SK-N-SH (cell line): ENCODE data around the gene NTRK2. TPM values are rescaled to one million over a fixed set of nuclear protein-coding genes. Genes with fewer than 3 reads are reported as not detected.

Experiments used
- CTCF ChIA-PET: fragments of 300-600, 350-600 bp; formaldehyde crosslinking; extraction: SDS; loops from one replicate; lab custom pipeline; 2021; lab: Yijun Ruan, JAX
- POLR2A ChIA-PET: fragments of 350-600 bp; sonication (Branson Sonifier 250); formaldehyde crosslinking; extraction: SDS; loops from one replicate; lab custom pipeline; 2020; ENCODE audit warnings: antibody characterized with exemption, inconsistent platforms; lab: Yijun Ruan, JAX
- DNase-seq: peaks from one replicate; pipeline ENCODE4 v3.0.0; 2012
- H2AFZ ChIP-seq: fragments of 200-600 bp; sonication (generic); 2 replicates; pipeline ENCODE4 v1.8.1; 2016; ENCODE audit warnings: antibody characterized with exemption, mild to moderate bottlenecking, low read depth
- H3F3A ChIP-seq: fragments of 200-600 bp; sonication (generic); replicated peaks from 2 replicates; pipeline ENCODE3; 2016; ENCODE audit warnings: antibody characterized with exemption, mild to moderate bottlenecking; ENCODE audit not compliant: insufficient read depth
- H3K27ac ChIP-seq, 2 experiments: fragments of 200-500 bp in 1 of 2; fragments of 200-600 bp in 1 of 2; sonication (Bioruptor generic) in 1 of 2; sonication (generic), shearing (Covaris generic) in 1 of 2; 2 replicates each; pipeline versions ENCODE4 v1.5.1 to v1.6.1; 2014 to 2016; ENCODE audit warnings: low read depth in 2 of 2, inconsistent platforms in 1 of 2, low read length in 1 of 2, mild to moderate bottlenecking in 1 of 2, mixed read lengths in 1 of 2
- H3K27me3 ChIP-seq: fragments of 200-600 bp; sonication (generic), shearing (Covaris generic); 2 replicates; pipeline ENCODE4 v1.6.1; 2016; ENCODE audit warnings: mixed run types; ENCODE audit not compliant: insufficient read depth
- H3K36me3 ChIP-seq, 2 experiments: fragments of 200-500 bp in 1 of 2; fragments of 200-600 bp in 1 of 2; sonication (Bioruptor generic) in 1 of 2; sonication (generic) in 1 of 2; replicated peaks in 1 of 2; 2 replicates each; pipeline versions ENCODE3 to v1.5.1; 2014 to 2016; ENCODE audit warnings: low read length in 1 of 2, mild to moderate bottlenecking in 1 of 2; ENCODE audit not compliant: insufficient read depth in 2 of 2, control insufficient read depth in 1 of 2
- H3K4me1 ChIP-seq, 2 experiments: fragments of 200-500 bp in 1 of 2; fragments of 200-600 bp in 1 of 2; sonication (Bioruptor generic) in 1 of 2; sonication (generic), shearing (Covaris generic) in 1 of 2; 2 replicates each; pipeline versions ENCODE4 v1.5.1 to v1.6.1; 2014 to 2016; ENCODE audit warnings: low read depth in 1 of 2, low read length in 1 of 2, mixed run types in 1 of 2; ENCODE audit not compliant: insufficient read depth in 2 of 2, control insufficient read depth in 1 of 2
- H3K4me2 ChIP-seq: fragments of 200-600 bp; sonication (generic), shearing (Covaris generic); 2 replicates; pipeline ENCODE4 v1.6.1; 2017; ENCODE audit warnings: mixed run types
- H3K4me3 ChIP-seq, 2 experiments: fragments of 200-500 bp in 1 of 2; fragments of 200-600 bp in 1 of 2; sonication (Bioruptor generic) in 1 of 2; sonication (generic), shearing (Covaris generic) in 1 of 2; 2 replicates each; pipeline versions ENCODE4 v1.5.1 to v1.8.1; 2014 to 2016; ENCODE audit warnings: low read depth in 2 of 2, inconsistent platforms in 1 of 2, low read length in 1 of 2, mild to moderate bottlenecking in 1 of 2, mixed read lengths in 1 of 2, moderate library complexity in 1 of 2
- H3K79me2 ChIP-seq: fragments of 200-600 bp; sonication (generic); 2 replicates; pipeline ENCODE4 v1.8.1; 2017; ENCODE audit warnings: mild to moderate bottlenecking; ENCODE audit not compliant: insufficient read depth
- H3K9ac ChIP-seq: fragments of 200-600 bp; sonication (generic); 2 replicates; pipeline ENCODE4 v1.6.1; 2017; ENCODE audit warnings: mixed run types
- H3K9me2 ChIP-seq: fragments of 200-600 bp; sonication (generic); 2 replicates; pipeline ENCODE4 v1.6.1; 2017; ENCODE audit warnings: mixed run types
- H3K9me3 ChIP-seq: fragments of 200-600 bp; sonication (generic); 2 replicates; pipeline ENCODE4 v1.6.1; 2017; ENCODE audit warnings: mixed run types, mild to moderate bottlenecking, moderate library complexity
- H4K20me1 ChIP-seq: fragments of 200-600 bp; sonication (generic); 2 replicates; pipeline ENCODE4 v1.6.1; 2017; ENCODE audit warnings: mild to moderate bottlenecking, mixed run types; ENCODE audit not compliant: insufficient read depth
- EP300 ChIP-seq, 2 experiments: IDR thresholded peaks; 2 replicates each; pipeline versions ENCODE4 v1.4.0 to v1.6.1; 2012; ENCODE audit warnings: borderline replicate concordance in 1 of 2, low read depth in 1 of 2, low read length in 1 of 2
- FOSL2 ChIP-seq: IDR thresholded peaks from 2 replicates; pipeline ENCODE4 v1.4.0; 2012; ENCODE audit warnings: low read depth, mild to moderate bottlenecking, moderate library complexity, borderline replicate concordance
- GABPA ChIP-seq: IDR thresholded peaks from 2 replicates; pipeline ENCODE4 v1.4.0; 2012; ENCODE audit warnings: low read depth, mild to moderate bottlenecking
- GATA2 ChIP-seq: sonication (generic); formaldehyde crosslinking; IDR thresholded peaks from 2 replicates; pipeline ENCODE4 v1.5.0; 2020; ENCODE audit warnings: mild to moderate bottlenecking, missing genetic modification reagents
- MEF2A ChIP-seq: IDR thresholded peaks from 2 replicates; pipeline ENCODE4 v1.4.0; 2012; ENCODE audit warnings: low read depth, borderline replicate concordance
- NRF1 ChIP-seq: IDR thresholded peaks from 2 replicates; pipeline ENCODE4 v1.6.1; 2012; ENCODE audit warnings: low read depth, mild to moderate bottlenecking, low read length
- POLR2AphosphoS5 ChIP-seq: IDR thresholded peaks from 2 replicates; pipeline ENCODE4 v1.6.1; 2012; ENCODE audit warnings: low read depth, low read length
- RCOR1 ChIP-seq: fragments of 150-350 bp; IDR thresholded peaks from 2 replicates; pipeline ENCODE4 v1.6.1; 2017; ENCODE audit warnings: antibody characterized with exemption, low read length
- RXRA ChIP-seq: IDR thresholded peaks from 2 replicates; pipeline ENCODE4 v1.4.0; 2012; ENCODE audit warnings: low read depth, mild to moderate bottlenecking, borderline replicate concordance
- TAF1 ChIP-seq: IDR thresholded peaks from 2 replicates; pipeline ENCODE4 v1.6.1; 2012; ENCODE audit warnings: low read depth, mild to moderate bottlenecking, low read length, moderate library complexity, borderline replicate concordance
- TCF12 ChIP-seq: IDR thresholded peaks from 2 replicates; pipeline ENCODE4 v1.4.0; 2012
- TEAD4 ChIP-seq: IDR thresholded peaks from 2 replicates; pipeline ENCODE4 v1.4.0; 2012; ENCODE audit warnings: mild to moderate bottlenecking, borderline replicate concordance; ENCODE audit not compliant: insufficient read depth
- WGBS: methylation state at CpG from one replicate; pipeline ENCODE4 v1.1.6; 2017; ENCODE audit warnings: low lambda C conversion rate; 5-methylcytosine and 5-hydroxymethylcytosine counted together
- polyA plus RNA-seq, 3 experiments: library from polyadenylated mRNA; depleted of rRNA; stranded (reverse); fragments of >200 nt; gene quantifications; 2 replicates each; pipeline ENCODE4 v1.2.3, GENCODE V29; 2012
- TF ChIP-seq, protein P1 (sequence below): IDR thresholded peaks from 2 replicates; pipeline ENCODE4 v1.4.0; 2012; ENCODE audit warnings: low read depth
- TF ChIP-seq, protein P2 (sequence below): IDR thresholded peaks from 2 replicates; pipeline ENCODE4 v1.4.0; 2012; ENCODE audit warnings: low read depth, borderline replicate concordance
- TF ChIP-seq, protein P3 (sequence below): IDR thresholded peaks from 2 replicates; pipeline ENCODE4 v1.6.1; 2012; ENCODE audit warnings: mild to moderate bottlenecking, low read depth, low read length, moderate library complexity
- TF ChIP-seq, protein P4 (sequence below): fragments of 150-350 bp; IDR thresholded peaks from 2 replicates; pipeline ENCODE4 v1.6.1; 2017; ENCODE audit warnings: antibody characterized with exemption, low read length, low read depth, borderline replicate concordance
- TF ChIP-seq, protein P5 (sequence below): fragments of 200-600 bp; sonication (generic); IDR thresholded peaks from 2 replicates; pipeline ENCODE4 v1.6.1; 2017; ENCODE audit warnings: antibody characterized with exemption, mild to moderate bottlenecking, moderate library complexity

Gene NTRK2
- polyA plus RNA-seq, 1 of the 3 experiments (the other 2 are of a cell fraction) = 0.05 TPM

DNA sequence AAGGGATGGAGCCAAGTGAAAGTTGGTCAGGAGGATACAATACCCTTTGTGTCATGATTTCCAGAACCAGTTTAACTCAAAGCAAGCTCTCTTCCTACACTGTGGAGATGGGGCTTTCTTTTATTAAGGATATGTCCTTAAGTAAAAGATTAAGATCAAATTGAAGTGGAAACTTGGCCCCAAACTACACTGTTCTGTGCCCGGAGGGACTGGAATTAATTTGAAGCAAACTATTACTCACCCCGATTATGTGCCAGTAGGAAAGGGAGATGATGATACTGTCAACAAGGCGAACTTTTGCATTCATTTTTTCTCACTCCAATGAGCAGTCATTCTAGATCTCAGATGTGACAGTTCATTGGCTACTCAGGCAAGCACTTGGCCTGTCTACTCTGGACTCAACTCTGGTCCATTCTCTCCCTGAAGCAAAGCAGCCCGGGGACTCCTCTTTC, 186.7 kb downstream of the NTRK2 start (continued):
- TF ChIP-seq, protein P1, sequence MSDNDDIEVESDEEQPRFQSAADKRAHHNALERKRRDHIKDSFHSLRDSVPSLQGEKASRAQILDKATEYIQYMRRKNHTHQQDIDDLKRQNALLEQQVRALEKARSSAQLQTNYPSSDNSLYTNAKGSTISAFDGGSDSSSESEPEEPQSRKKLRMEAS = no peak
- no peak for TF ChIP-seq RCOR1
- peak; percentile 18; the same call in 1 of the 2 replicates for TF ChIP-seq FOSL2
- TF ChIP-seq TCF12 = peak; percentile 82
- TF ChIP-seq TEAD4 = no peak
- TF ChIP-seq TAF1 = no peak
- TF ChIP-seq, protein P2, sequence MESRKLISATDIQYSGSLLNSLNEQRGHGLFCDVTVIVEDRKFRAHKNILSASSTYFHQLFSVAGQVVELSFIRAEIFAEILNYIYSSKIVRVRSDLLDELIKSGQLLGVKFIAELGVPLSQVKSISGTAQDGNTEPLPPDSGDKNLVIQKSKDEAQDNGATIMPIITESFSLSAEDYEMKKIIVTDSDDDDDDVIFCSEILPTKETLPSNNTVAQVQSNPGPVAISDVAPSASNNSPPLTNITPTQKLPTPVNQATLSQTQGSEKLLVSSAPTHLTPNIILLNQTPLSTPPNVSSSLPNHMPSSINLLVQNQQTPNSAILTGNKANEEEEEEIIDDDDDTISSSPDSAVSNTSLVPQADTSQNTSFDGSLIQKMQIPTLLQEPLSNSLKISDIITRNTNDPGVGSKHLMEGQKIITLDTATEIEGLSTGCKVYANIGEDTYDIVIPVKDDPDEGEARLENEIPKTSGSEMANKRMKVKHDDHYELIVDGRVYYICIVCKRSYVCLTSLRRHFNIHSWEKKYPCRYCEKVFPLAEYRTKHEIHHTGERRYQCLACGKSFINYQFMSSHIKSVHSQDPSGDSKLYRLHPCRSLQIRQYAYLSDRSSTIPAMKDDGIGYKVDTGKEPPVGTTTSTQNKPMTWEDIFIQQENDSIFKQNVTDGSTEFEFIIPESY = no peak
- TF ChIP-seq, all 33 proteins: peak for 6

DNA sequence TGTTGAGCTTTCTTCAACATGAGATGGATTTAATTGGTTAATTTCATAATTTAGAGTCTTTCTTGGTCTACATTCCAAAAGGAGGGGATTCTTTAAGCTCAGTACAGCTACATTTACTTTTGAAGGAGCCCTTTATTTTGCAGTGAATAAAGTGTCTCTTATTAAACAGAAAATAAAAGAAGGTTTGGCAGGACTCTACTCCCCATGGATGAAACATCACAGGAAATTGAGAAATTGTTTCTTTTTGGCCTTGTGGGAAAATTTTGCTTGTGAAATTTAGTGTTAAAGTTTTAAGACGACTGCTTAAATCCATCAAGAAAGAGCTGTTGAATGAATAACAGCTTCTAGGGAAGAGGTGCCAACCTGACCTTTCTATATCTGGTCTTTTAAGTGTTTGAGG, 187.7 kb downstream of the NTRK2 start:
- DNase-seq = no peak
- Histone ChIP-seq H3K4me1 (0 out of 4 replicates have a peak, but pooled peaks cover 0 to 2% of the 10 kb centered on the region in 2 experiments), H3K4me2 (no peak overlapping the region), H3K27me3 (no peaks in the 10 kb centered on the region), H3K27ac (no peak overlapping the region; a peak in 1 of 4 replicates), H3K36me3 (no peaks in the 10 kb centered on the region), H3K79me2 (no peaks in the 10 kb centered on the region), H3K9me3 (no peaks in the 10 kb centered on the region), H2AFZ (no peak overlapping the region; the same call in 1 of the 2 replicates), H3K4me3 (no peak overlapping the region), H4K20me1 (no peaks in the 10 kb centered on the region), H3F3A (peaks cover 8% of the 10 kb centered on the region), H3K9ac (no peak overlapping the region), H3K9me2 (no peaks in the 10 kb centered on the region)
- POLR2A ChIA-PET = interaction anchor here (0.6 kb wide), 1 partner anchor 108 kb away, joined by 3 read pairs; no protein-coding TSS in a partner anchor
- TF ChIP-seq NRF1 (no peak), GATA2 (CRISPR knock-in tag) (no peak), TAF1 (no peak), TCF12 (no peak), MEF2A (no peak), POLR2AphosphoS5 (no peak), GABPA (no peak), TEAD4 (no peak), RXRA (no peak), EP300 (IDR thresholded peaks at IDR 0.05; ENCODE audit: borderline replicate concordance in 1 of 2, low read depth in 1 of 2, low read length in 1 of 2) (no peak)
- TF ChIP-seq, protein P3, sequence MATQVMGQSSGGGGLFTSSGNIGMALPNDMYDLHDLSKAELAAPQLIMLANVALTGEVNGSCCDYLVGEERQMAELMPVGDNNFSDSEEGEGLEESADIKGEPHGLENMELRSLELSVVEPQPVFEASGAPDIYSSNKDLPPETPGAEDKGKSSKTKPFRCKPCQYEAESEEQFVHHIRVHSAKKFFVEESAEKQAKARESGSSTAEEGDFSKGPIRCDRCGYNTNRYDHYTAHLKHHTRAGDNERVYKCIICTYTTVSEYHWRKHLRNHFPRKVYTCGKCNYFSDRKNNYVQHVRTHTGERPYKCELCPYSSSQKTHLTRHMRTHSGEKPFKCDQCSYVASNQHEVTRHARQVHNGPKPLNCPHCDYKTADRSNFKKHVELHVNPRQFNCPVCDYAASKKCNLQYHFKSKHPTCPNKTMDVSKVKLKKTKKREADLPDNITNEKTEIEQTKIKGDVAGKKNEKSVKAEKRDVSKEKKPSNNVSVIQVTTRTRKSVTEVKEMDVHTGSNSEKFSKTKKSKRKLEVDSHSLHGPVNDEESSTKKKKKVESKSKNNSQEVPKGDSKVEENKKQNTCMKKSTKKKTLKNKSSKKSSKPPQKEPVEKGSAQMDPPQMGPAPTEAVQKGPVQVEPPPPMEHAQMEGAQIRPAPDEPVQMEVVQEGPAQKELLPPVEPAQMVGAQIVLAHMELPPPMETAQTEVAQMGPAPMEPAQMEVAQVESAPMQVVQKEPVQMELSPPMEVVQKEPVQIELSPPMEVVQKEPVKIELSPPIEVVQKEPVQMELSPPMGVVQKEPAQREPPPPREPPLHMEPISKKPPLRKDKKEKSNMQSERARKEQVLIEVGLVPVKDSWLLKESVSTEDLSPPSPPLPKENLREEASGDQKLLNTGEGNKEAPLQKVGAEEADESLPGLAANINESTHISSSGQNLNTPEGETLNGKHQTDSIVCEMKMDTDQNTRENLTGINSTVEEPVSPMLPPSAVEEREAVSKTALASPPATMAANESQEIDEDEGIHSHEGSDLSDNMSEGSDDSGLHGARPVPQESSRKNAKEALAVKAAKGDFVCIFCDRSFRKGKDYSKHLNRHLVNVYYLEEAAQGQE = no peak
- TF ChIP-seq, protein P4, sequence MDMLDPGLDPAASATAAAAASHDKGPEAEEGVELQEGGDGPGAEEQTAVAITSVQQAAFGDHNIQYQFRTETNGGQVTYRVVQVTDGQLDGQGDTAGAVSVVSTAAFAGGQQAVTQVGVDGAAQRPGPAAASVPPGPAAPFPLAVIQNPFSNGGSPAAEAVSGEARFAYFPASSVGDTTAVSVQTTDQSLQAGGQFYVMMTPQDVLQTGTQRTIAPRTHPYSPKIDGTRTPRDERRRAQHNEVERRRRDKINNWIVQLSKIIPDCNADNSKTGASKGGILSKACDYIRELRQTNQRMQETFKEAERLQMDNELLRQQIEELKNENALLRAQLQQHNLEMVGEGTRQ = no peak
- TF ChIP-seq, protein P5, sequence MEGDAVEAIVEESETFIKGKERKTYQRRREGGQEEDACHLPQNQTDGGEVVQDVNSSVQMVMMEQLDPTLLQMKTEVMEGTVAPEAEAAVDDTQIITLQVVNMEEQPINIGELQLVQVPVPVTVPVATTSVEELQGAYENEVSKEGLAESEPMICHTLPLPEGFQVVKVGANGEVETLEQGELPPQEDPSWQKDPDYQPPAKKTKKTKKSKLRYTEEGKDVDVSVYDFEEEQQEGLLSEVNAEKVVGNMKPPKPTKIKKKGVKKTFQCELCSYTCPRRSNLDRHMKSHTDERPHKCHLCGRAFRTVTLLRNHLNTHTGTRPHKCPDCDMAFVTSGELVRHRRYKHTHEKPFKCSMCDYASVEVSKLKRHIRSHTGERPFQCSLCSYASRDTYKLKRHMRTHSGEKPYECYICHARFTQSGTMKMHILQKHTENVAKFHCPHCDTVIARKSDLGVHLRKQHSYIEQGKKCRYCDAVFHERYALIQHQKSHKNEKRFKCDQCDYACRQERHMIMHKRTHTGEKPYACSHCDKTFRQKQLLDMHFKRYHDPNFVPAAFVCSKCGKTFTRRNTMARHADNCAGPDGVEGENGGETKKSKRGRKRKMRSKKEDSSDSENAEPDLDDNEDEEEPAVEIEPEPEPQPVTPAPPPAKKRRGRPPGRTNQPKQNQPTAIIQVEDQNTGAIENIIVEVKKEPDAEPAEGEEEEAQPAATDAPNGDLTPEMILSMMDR = no peak
- CTCF ChIA-PET = no interaction called here
- 40% methylated on average over 1 of the region's 1 CpG for WGBS
